ENCODE measurements around the gene TBC1D22A.

The TBC1D22A gene

GRCh38 chr22:47201996-47202818 is 439.8 kb downstream of the TBC1D22A start:
- Histone ChIP-seq H2AFZ (ENCODE audit: low read length) (no peak overlapping the region), H3F3A (ENCODE audit: insufficient read depth, low read length) (no peaks in the 10 kb centered on the region), H3K27ac (ENCODE audit: low read depth, low read length, poor library complexity, severe bottlenecking) (no peak overlapping the region), H3K4me2 (ENCODE audit: low read length) (no peak overlapping the region), H3K9me3 (ENCODE audit: low read length) (no peaks in the 10 kb centered on the region), H3K4me1 (ENCODE audit: insufficient read depth, low read length, severe bottlenecking) (no peaks in the 10 kb centered on the region), H3K36me3 (ENCODE audit: insufficient read depth, low read length) (no peaks in the 10 kb centered on the region), H3K9ac (ENCODE audit: low read length) (no peak overlapping the region), H3K79me2 (ENCODE audit: insufficient read depth, low read length) (no peaks in the 10 kb centered on the region), H3K4me3 (ENCODE audit: low read depth, low read length, poor library complexity, severe bottlenecking) (no peak overlapping the region), H3K9me2 (ENCODE audit: low read depth, low read length) (no peaks in the 10 kb centered on the region), H4K20me1 (ENCODE audit: insufficient read depth, low read length) (no peaks in the 10 kb centered on the region), H3K27me3 (ENCODE audit: insufficient read depth, low read length) (peaks cover 3% of the 10 kb centered on the region; the same call in 1 of the 2 replicates)
- no peak for TF ChIP-seq CTCF (IDR thresholded peaks at IDR 0.05; ENCODE audit: low read length)
- TF ChIP-seq EZH2 (IDR thresholded peaks at IDR 0.05; ENCODE audit: borderline replicate concordance, low read length), result no peak

- no peaks in the 10 kb centered on the region for H3K4me1 ChIP-seq (ENCODE audit: insufficient read depth, low read length, severe bottlenecking)
- no peaks in the 10 kb centered on the region for H4K20me1 ChIP-seq (ENCODE audit: insufficient read depth, low read length)
- H3K36me3 ChIP-seq (ENCODE audit: insufficient read depth, low read length), result no peaks in the 10 kb centered on the region
- no peaks in the 10 kb centered on the region for H3K9me3 ChIP-seq (ENCODE audit: low read length)
- H3F3A ChIP-seq (ENCODE audit: insufficient read depth, low read length), result no peaks in the 10 kb centered on the region
- H3K4me2 ChIP-seq (ENCODE audit: low read length), result no peak overlapping the region
- H3K27me3 ChIP-seq (ENCODE audit: insufficient read depth, low read length), result peaks cover 3% of the 10 kb centered on the region; the same call in 1 of the 2 replicates
- H3K79me2 ChIP-seq (ENCODE audit: insufficient read depth, low read length), result no peaks in the 10 kb centered on the region
- H3K9ac ChIP-seq (ENCODE audit: low read length), result no peak overlapping the region
- H3K27ac ChIP-seq (ENCODE audit: low read depth, low read length, poor library complexity, severe bottlenecking), result no peak overlapping the region
- no peak for TF ChIP-seq CTCF (IDR thresholded peaks at IDR 0.05; ENCODE audit: low read length)
- TF ChIP-seq EZH2 (IDR thresholded peaks at IDR 0.05; ENCODE audit: borderline replicate concordance, low read length), result no peak
- H3K9me2 ChIP-seq (ENCODE audit: low read depth, low read length), result no peaks in the 10 kb centered on the region
- H2AFZ ChIP-seq (ENCODE audit: low read length), result no peak overlapping the region
- no peak overlapping the region for H3K4me3 ChIP-seq (ENCODE audit: low read depth, low read length, poor library complexity, severe bottlenecking)
Observed at GRCh38 chr22:47202819-47203553, 440.5 kb downstream of the TBC1D22A start.

GRCh38 chr22:47203554-47203991 is 441.1 kb downstream of the TBC1D22A start:
- H3K4me1 ChIP-seq (ENCODE audit: insufficient read depth, low read length, severe bottlenecking), result no peaks in the 10 kb centered on the region
- H3K9me2 ChIP-seq (ENCODE audit: low read depth, low read length), result no peaks in the 10 kb centered on the region
- no peaks in the 10 kb centered on the region for H4K20me1 ChIP-seq (ENCODE audit: insufficient read depth, low read length)
- H2AFZ ChIP-seq (ENCODE audit: low read length), result no peak overlapping the region
- peaks cover 3% of the 10 kb centered on the region; the same call in 1 of the 2 replicates for H3K27me3 ChIP-seq (ENCODE audit: insufficient read depth, low read length)
- no peak overlapping the region for H3K4me2 ChIP-seq (ENCODE audit: low read length)
- H3K27ac ChIP-seq (ENCODE audit: low read depth, low read length, poor library complexity, severe bottlenecking), result no peak overlapping the region
- TF ChIP-seq EZH2 (IDR thresholded peaks at IDR 0.05; ENCODE audit: borderline replicate concordance, low read length), result no peak
- no peak for TF ChIP-seq CTCF (IDR thresholded peaks at IDR 0.05; ENCODE audit: low read length)
- no peak overlapping the region for H3K9ac ChIP-seq (ENCODE audit: low read length)
- H3K79me2 ChIP-seq (ENCODE audit: insufficient read depth, low read length), result no peaks in the 10 kb centered on the region
- no peaks in the 10 kb centered on the region for H3K9me3 ChIP-seq (ENCODE audit: low read length)
- no peak overlapping the region for H3K4me3 ChIP-seq (ENCODE audit: low read depth, low read length, poor library complexity, severe bottlenecking)
- no peaks in the 10 kb centered on the region for H3K36me3 ChIP-seq (ENCODE audit: insufficient read depth, low read length)
- no peaks in the 10 kb centered on the region for H3F3A ChIP-seq (ENCODE audit: insufficient read depth, low read length)
